HCT116 (cell line): ENCODE measurements around the gene ELAVL3. TPM values are rescaled to one million over a fixed set of nuclear protein-coding genes. Genes with fewer than 3 reads are reported as not detected.

Experiments used
- ATAC-seq: fragments of 200-7000 bp; cut with Tn5 transposase; 2 replicates; pipeline ENCODE4 v1.9.1; 2020; ENCODE audit warnings: mild to moderate bottlenecking, moderate library complexity
- BruUV-seq: library from RNA; stranded (reverse); fragments of 400-500 nt; replicated peaks from 2 replicates; lab custom pipeline; 2021; lab: Mats Ljungman, UMichigan
- CTCF ChIA-PET: fragments of 300-600 bp; sonication (Branson Sonifier 250); formaldehyde crosslinking; loops from one replicate; lab custom pipeline; 2021; ENCODE audit warnings: antibody characterized with exemption; lab: Charles Lee
- POLR2A ChIA-PET: fragments of 300-600, 350-600 bp; sonication (Branson Sonifier 250); formaldehyde crosslinking; loops from one replicate; lab custom pipeline; 2021; ENCODE audit warnings: antibody characterized with exemption; lab: Charles Lee
- RAD21 ChIA-PET, 2 experiments: fragments of 300-600 bp; sonication (Branson Sonifier 250); formaldehyde crosslinking; loops; one replicate each; lab custom pipeline; 2023; ENCODE audit warnings: low total read pairs in 2 of 2; ENCODE audit not compliant: uncharacterized antibody in 2 of 2, unreplicated experiment in 2 of 2, low non-redundant PET in 1 of 2; lab: Charles Lee
- DNase-seq: peaks from one replicate; pipeline ENCODE4 v3.0.0-alpha.2; 2010; ENCODE audit warnings: low read depth, low spot score
- H2AFZ ChIP-seq: fragments of 200-600 bp; shearing (Covaris generic), sonication (generic); 2 replicates; pipeline ENCODE4 v1.6.1; 2017; ENCODE audit warnings: low read depth, mixed run types, mixed read lengths, antibody characterized with exemption, low read length; ENCODE audit not compliant: poor library complexity, severe bottlenecking
- H3K27ac ChIP-seq: 2 replicates; pipeline ENCODE4 v1.5.1; 2012; ENCODE audit warnings: low read depth, low read length
- H3K27me3 ChIP-seq: fragments of 200-600 bp; sonication (generic); 2 replicates; pipeline ENCODE4 v1.6.1; 2016; ENCODE audit warnings: mixed run types, low read length, mixed read lengths; ENCODE audit not compliant: insufficient read depth
- H3K36me3 ChIP-seq, 2 experiments: fragments of 200-500 bp in 1 of 2; fragments of 200-600 bp in 1 of 2; sonication (Bioruptor generic) in 1 of 2; sonication (generic) in 1 of 2; 2 replicates each; pipeline versions ENCODE4 v1.5.1 to v1.6.1; 2014 to 2016; ENCODE audit warnings: low read length in 2 of 2, inconsistent platforms in 1 of 2, mixed read lengths in 1 of 2, mixed run types in 1 of 2; ENCODE audit not compliant: insufficient read depth in 2 of 2, control insufficient read depth in 1 of 2
- H3K4me1 ChIP-seq, 2 experiments: fragments of 200-600 bp in 1 of 2; sonication (generic) in 1 of 2; 2 replicates each; pipeline versions ENCODE4 v1.5.1 to v1.6.1; 2012 to 2017; ENCODE audit warnings: low read length in 2 of 2, inconsistent platforms in 1 of 2, mild to moderate bottlenecking in 1 of 2, mixed read lengths in 1 of 2, mixed run types in 1 of 2, moderate library complexity in 1 of 2; ENCODE audit not compliant: insufficient read depth in 2 of 2, control insufficient read depth in 1 of 2
- H3K4me2 ChIP-seq: fragments of 200-600 bp; sonication (generic); 2 replicates; pipeline ENCODE4 v1.6.1; 2017; ENCODE audit warnings: mixed run types, low read length, mixed read lengths
- H3K4me3 ChIP-seq, 2 experiments: fragments of 200-600 bp in 1 of 2; sonication (generic) in 1 of 2; replicated peaks in 1 of 2; 2 replicates each; pipeline ENCODE4 v1.5.1; 2011 to 2016; ENCODE audit warnings: low read length in 2 of 2, control low read depth in 1 of 2, low read depth in 1 of 2, mild to moderate bottlenecking in 1 of 2, mixed read lengths in 1 of 2, mixed run types in 1 of 2
- H3K79me2 ChIP-seq: fragments of 200-600 bp; sonication (generic); 2 replicates; pipeline ENCODE4 v1.6.1; 2017; ENCODE audit warnings: mild to moderate bottlenecking, mixed run types, low read length, moderate library complexity, mixed read lengths; ENCODE audit not compliant: insufficient read depth
- H3K9ac ChIP-seq: fragments of 200-600 bp; sonication (generic); 2 replicates; pipeline ENCODE4 v1.6.1; 2016; ENCODE audit warnings: low read length, mixed read lengths
- H3K9me2 ChIP-seq: fragments of 200-600 bp; sonication (generic), shearing (Covaris generic); 2 replicates; pipeline ENCODE4 v1.6.1; 2017; ENCODE audit warnings: mixed run types, mild to moderate bottlenecking, moderate library complexity; ENCODE audit not compliant: insufficient read depth
- H3K9me3 ChIP-seq, 2 experiments: fragments of 200-500 bp in 1 of 2; fragments of 200-600 bp in 1 of 2; sonication (Bioruptor generic) in 1 of 2; sonication (generic) in 1 of 2; 2 replicates each; pipeline ENCODE4 v1.6.1; 2014 to 2017; ENCODE audit warnings: low read length in 2 of 2, mixed read lengths in 2 of 2, inconsistent platforms in 1 of 2, low read depth in 1 of 2, mild to moderate bottlenecking in 1 of 2, mixed run types in 1 of 2, moderate library complexity in 1 of 2; ENCODE audit not compliant: control insufficient read depth in 1 of 2, insufficient read depth in 1 of 2
- H4K20me1 ChIP-seq: fragments of 200-600 bp; sonication (generic), shearing (Covaris generic); 2 replicates; pipeline ENCODE4 v1.6.1; 2017; ENCODE audit warnings: mixed run types, mild to moderate bottlenecking, moderate library complexity; ENCODE audit not compliant: insufficient read depth
- CBX3 ChIP-seq: IDR thresholded peaks from 2 replicates; pipeline ENCODE4 v1.6.1; 2012; ENCODE audit warnings: low read depth
- CEBPB ChIP-seq: IDR thresholded peaks from 2 replicates; pipeline ENCODE4 v1.6.1; 2012; ENCODE audit warnings: low read depth
- EGR1 ChIP-seq: IDR thresholded peaks from 2 replicates; pipeline ENCODE4 v1.6.1; 2012; ENCODE audit warnings: low read depth
- ELF1 ChIP-seq: IDR thresholded peaks from 2 replicates; pipeline ENCODE4 v1.6.1; 2012; ENCODE audit warnings: low read depth, borderline replicate concordance
- EZH2phosphoT487 ChIP-seq: fragments of 200-600 bp; IDR thresholded peaks from 2 replicates; pipeline ENCODE4 v1.6.1; 2018; ENCODE audit warnings: antibody characterized with exemption, borderline replicate concordance
- JUND ChIP-seq: IDR thresholded peaks from 2 replicates; pipeline ENCODE4 v1.6.1; 2012
- POLR2A ChIP-seq: IDR thresholded peaks from 2 replicates; pipeline ENCODE4 v1.7.0; 2011; ENCODE audit warnings: borderline replicate concordance; ENCODE audit not compliant: insufficient read depth, insufficient read length; ENCODE audit errors: extremely low read depth
- POLR2AphosphoS5 ChIP-seq: IDR thresholded peaks from 2 replicates; pipeline ENCODE4 v1.6.1; 2011; ENCODE audit warnings: mild to moderate bottlenecking, low read depth, low read length, moderate library complexity
- RAD21 ChIP-seq: IDR thresholded peaks from 2 replicates; pipeline ENCODE4 v1.6.1; 2012; ENCODE audit warnings: low read depth, mild to moderate bottlenecking
- SIN3A ChIP-seq: IDR thresholded peaks from 2 replicates; pipeline ENCODE4 v1.6.1; 2012; ENCODE audit warnings: low read depth
- SP1 ChIP-seq: IDR thresholded peaks from 2 replicates; pipeline ENCODE4 v1.6.1; 2012; ENCODE audit warnings: low read depth
- TCF7L2 ChIP-seq: IDR thresholded peaks from 2 replicates; pipeline ENCODE4 v1.7.0; 2011; ENCODE audit warnings: borderline replicate concordance, inconsistent platforms; ENCODE audit not compliant: insufficient read depth, insufficient read length; ENCODE audit errors: extremely low read depth
- ZFX ChIP-seq: fragments of 450-650 bp; IDR thresholded peaks from 2 replicates; pipeline ENCODE4 v1.6.1; 2017
- ZNF274 ChIP-seq: fragments of 200-500 bp; sonication (Bioruptor generic); IDR thresholded peaks from 2 replicates; pipeline ENCODE4 v1.6.1; 2014; ENCODE audit warnings: mild to moderate bottlenecking, low read depth, low read length, inconsistent platforms
- intact Hi-C: fragments of 100-400 bp; cut with micrococcal nuclease; formaldehyde crosslinking; loops from 2 replicates; pipeline ENCODE4 v1.10.0; 2022
- total RNA-seq: library from RNA; stranded (reverse); gene quantifications from one replicate; pipeline ENCODE4 v1.2.1, GENCODE V29; 2021; ENCODE audit not compliant: unreplicated experiment
- TF ChIP-seq, protein P1 (sequence below), 3 experiments: fragments of 200-600 bp in 1 of 3; sonication (generic) in 1 of 3; IDR thresholded peaks in 2 of 3; conservative IDR thresholded peaks in 1 of 3; 2 replicates each; pipeline ENCODE4 v1.5.1; 2012 to 2017; ENCODE audit warnings: low read depth in 2 of 3, low read length in 2 of 3, antibody characterized with exemption in 1 of 3, borderline replicate concordance in 1 of 3, control low read depth in 1 of 3, mild to moderate bottlenecking in 1 of 3, mixed read lengths in 1 of 3, mixed run types in 1 of 3, moderate library complexity in 1 of 3; ENCODE audit not compliant: insufficient read depth in 1 of 3
- TF ChIP-seq, protein P2 (sequence below): IDR thresholded peaks from 2 replicates; pipeline ENCODE4 v1.6.1; 2011; ENCODE audit warnings: mild to moderate bottlenecking, low read length, moderate library complexity; ENCODE audit not compliant: insufficient replicate concordance; ENCODE audit errors: extremely low read depth
- TF ChIP-seq, protein P3 (sequence below): IDR thresholded peaks from 2 replicates; pipeline ENCODE4 v1.6.1; 2012; ENCODE audit warnings: low read depth
- TF ChIP-seq, protein P4 (sequence below): IDR thresholded peaks from 2 replicates; pipeline ENCODE4 v1.6.1; 2012

The ELAVL3 gene
- total RNA-seq, 1 experiment from 2014 or later: 0.05 TPM

DNA sequence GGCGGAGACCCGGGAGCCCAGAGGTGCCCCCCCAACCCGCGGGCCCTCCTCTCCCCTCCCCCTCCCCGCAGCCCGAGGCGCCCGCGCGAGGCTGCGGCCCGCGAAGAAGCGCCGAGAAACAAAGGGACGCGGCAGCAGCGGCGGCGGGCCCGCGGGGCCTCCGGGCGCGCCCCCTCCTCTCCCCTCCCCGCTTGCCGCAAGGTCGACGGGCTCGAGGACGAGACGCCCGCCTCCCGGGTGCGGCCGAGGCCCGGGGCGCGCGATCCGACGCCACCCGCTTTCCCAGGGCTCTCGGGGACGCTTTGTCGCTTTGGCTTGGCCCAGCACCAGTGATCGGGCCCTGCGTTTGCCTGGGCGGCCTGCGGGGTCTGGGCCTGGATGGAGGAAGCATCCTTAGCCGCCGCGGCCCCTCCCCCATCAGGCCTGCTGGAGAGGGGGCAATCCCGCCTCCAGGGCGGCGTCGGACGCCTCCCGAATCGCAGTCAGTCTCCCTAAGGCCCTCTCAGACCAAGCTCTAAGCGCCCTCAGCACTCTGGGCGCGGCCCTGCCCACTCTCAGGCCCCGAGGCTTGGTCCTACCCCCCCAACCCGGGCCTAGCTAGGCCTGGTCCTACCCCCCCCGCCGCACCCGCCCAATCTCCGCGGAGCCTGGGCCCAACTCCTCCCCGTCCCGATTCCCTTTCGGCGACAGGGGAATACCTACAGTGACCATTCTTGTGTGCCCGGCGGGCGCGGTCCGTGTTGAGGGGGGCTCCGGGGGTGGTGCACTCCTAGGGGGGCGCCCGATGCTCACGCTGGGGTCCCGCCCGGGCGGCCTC, 740 bp downstream of the ELAVL3 start:
- Histone ChIP-seq H3K79me2 (no peaks in the 10 kb centered on the region), H3K9ac (no peak overlapping the region), H2AFZ (no peak overlapping the region), H3K36me3 (no peaks in the 10 kb centered on the region), H3K9me2 (no peaks in the 10 kb centered on the region), H4K20me1 (no peaks in the 10 kb centered on the region), H3K9me3 (no peaks in the 10 kb centered on the region), H3K4me2 (no peak overlapping the region), H3K4me1 (peaks cover 0 to 12% of the 10 kb centered on the region in 2 experiments; a peak in 2 of 4 replicates), H3K27me3 (no peaks in the 10 kb centered on the region), H3K4me3 (no peak overlapping the region), H3K27ac (no peak overlapping the region)
- ChIA-PET RAD21 (no interaction called here), CTCF (no interaction called here), POLR2A (no interaction called here)
- ATAC-seq (no peak), DNase-seq (no peak)
- intact Hi-C loops: no loop called here
- no TSS peak for BruUV-seq
- TF ChIP-seq TCF7L2: no peak
- no peak for TF ChIP-seq CBX3
- no peak for TF ChIP-seq POLR2A
- no peak for TF ChIP-seq EGR1
- no peak for TF ChIP-seq SIN3A
- TF ChIP-seq SP1: no peak
- TF ChIP-seq JUND: no peak
- TF ChIP-seq, protein P1, sequence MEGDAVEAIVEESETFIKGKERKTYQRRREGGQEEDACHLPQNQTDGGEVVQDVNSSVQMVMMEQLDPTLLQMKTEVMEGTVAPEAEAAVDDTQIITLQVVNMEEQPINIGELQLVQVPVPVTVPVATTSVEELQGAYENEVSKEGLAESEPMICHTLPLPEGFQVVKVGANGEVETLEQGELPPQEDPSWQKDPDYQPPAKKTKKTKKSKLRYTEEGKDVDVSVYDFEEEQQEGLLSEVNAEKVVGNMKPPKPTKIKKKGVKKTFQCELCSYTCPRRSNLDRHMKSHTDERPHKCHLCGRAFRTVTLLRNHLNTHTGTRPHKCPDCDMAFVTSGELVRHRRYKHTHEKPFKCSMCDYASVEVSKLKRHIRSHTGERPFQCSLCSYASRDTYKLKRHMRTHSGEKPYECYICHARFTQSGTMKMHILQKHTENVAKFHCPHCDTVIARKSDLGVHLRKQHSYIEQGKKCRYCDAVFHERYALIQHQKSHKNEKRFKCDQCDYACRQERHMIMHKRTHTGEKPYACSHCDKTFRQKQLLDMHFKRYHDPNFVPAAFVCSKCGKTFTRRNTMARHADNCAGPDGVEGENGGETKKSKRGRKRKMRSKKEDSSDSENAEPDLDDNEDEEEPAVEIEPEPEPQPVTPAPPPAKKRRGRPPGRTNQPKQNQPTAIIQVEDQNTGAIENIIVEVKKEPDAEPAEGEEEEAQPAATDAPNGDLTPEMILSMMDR (IDR thresholded peaks at IDR 0.05 in 2 of 3, conservative IDR thresholded peaks at IDR 0.05 in 1 of 3; ENCODE audit: borderline replicate concordance in 1 of 3, insufficient read depth in 1 of 3, low read depth in 2 of 3, low read length in 2 of 3): no peak
- no peak for TF ChIP-seq ZFX
- TF ChIP-seq RAD21: no peak
- TF ChIP-seq POLR2AphosphoS5: no peak
- TF ChIP-seq CEBPB: no peak
- TF ChIP-seq, protein P2, sequence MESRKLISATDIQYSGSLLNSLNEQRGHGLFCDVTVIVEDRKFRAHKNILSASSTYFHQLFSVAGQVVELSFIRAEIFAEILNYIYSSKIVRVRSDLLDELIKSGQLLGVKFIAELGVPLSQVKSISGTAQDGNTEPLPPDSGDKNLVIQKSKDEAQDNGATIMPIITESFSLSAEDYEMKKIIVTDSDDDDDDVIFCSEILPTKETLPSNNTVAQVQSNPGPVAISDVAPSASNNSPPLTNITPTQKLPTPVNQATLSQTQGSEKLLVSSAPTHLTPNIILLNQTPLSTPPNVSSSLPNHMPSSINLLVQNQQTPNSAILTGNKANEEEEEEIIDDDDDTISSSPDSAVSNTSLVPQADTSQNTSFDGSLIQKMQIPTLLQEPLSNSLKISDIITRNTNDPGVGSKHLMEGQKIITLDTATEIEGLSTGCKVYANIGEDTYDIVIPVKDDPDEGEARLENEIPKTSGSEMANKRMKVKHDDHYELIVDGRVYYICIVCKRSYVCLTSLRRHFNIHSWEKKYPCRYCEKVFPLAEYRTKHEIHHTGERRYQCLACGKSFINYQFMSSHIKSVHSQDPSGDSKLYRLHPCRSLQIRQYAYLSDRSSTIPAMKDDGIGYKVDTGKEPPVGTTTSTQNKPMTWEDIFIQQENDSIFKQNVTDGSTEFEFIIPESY: no peak
- TF ChIP-seq, protein P3, sequence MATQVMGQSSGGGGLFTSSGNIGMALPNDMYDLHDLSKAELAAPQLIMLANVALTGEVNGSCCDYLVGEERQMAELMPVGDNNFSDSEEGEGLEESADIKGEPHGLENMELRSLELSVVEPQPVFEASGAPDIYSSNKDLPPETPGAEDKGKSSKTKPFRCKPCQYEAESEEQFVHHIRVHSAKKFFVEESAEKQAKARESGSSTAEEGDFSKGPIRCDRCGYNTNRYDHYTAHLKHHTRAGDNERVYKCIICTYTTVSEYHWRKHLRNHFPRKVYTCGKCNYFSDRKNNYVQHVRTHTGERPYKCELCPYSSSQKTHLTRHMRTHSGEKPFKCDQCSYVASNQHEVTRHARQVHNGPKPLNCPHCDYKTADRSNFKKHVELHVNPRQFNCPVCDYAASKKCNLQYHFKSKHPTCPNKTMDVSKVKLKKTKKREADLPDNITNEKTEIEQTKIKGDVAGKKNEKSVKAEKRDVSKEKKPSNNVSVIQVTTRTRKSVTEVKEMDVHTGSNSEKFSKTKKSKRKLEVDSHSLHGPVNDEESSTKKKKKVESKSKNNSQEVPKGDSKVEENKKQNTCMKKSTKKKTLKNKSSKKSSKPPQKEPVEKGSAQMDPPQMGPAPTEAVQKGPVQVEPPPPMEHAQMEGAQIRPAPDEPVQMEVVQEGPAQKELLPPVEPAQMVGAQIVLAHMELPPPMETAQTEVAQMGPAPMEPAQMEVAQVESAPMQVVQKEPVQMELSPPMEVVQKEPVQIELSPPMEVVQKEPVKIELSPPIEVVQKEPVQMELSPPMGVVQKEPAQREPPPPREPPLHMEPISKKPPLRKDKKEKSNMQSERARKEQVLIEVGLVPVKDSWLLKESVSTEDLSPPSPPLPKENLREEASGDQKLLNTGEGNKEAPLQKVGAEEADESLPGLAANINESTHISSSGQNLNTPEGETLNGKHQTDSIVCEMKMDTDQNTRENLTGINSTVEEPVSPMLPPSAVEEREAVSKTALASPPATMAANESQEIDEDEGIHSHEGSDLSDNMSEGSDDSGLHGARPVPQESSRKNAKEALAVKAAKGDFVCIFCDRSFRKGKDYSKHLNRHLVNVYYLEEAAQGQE: no peak
- no peak for TF ChIP-seq EZH2phosphoT487
- TF ChIP-seq ELF1: no peak
- TF ChIP-seq, protein P4, sequence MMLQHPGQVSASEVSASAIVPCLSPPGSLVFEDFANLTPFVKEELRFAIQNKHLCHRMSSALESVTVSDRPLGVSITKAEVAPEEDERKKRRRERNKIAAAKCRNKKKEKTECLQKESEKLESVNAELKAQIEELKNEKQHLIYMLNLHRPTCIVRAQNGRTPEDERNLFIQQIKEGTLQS: no peak
- no peak for TF ChIP-seq ZNF274
